A673 (cell line): ENCODE measurements around the gene ORM2. TPM values are rescaled to one million over a fixed set of nuclear protein-coding genes. Genes with fewer than 3 reads are reported as not detected.

Experiments used
- BruUV-seq: library from RNA; stranded (reverse); fragments of 400-500 nt; replicated peaks from 2 replicates; lab custom pipeline; 2021; lab: Mats Ljungman, UMichigan
- CTCF ChIA-PET: fragments of 300-600 bp; sonication (Branson Sonifier 250); formaldehyde crosslinking; loops from one replicate; lab custom pipeline; 2022; ENCODE audit warnings: antibody characterized with exemption; lab: Charles Lee
- POLR2A ChIA-PET: fragments of 300-600 bp; sonication (Branson Sonifier 250); formaldehyde crosslinking; loops from one replicate; lab custom pipeline; 2022; ENCODE audit warnings: antibody characterized with exemption; ENCODE audit not compliant: low non-redundant PET; lab: Charles Lee
- DNase-seq: peaks from one replicate; pipeline ENCODE4 v3.0.0-alpha.2; 2015; ENCODE audit warnings: low spot score
- H3K27ac ChIP-seq: fragments of 200-600 bp; sonication (generic); 2 replicates; pipeline ENCODE4 v1.5.1; 2016; ENCODE audit warnings: mixed run types, low read depth, mild to moderate bottlenecking, mixed read lengths, antibody characterized with exemption, low read length; ENCODE audit not compliant: poor library complexity, severe bottlenecking
- H3K27me3 ChIP-seq: fragments of 200-600 bp; sonication (generic); replicated peaks from 2 replicates; pipeline ENCODE4 v1.6.1; 2017; ENCODE audit warnings: mixed run types, low read depth, mild to moderate bottlenecking, mixed read lengths, antibody characterized with exemption, low read length; ENCODE audit not compliant: insufficient read depth, poor library complexity
- H3K36me3 ChIP-seq: fragments of 200-600 bp; sonication (generic); 2 replicates; pipeline ENCODE4 v1.6.1; 2016; ENCODE audit warnings: mixed run types, mild to moderate bottlenecking, mixed read lengths, antibody characterized with exemption, low read length; ENCODE audit not compliant: insufficient read depth, poor library complexity, severe bottlenecking
- H3K4me1 ChIP-seq: fragments of 200-600 bp; sonication (generic); 2 replicates; pipeline ENCODE4 v1.6.1; 2017; ENCODE audit warnings: mixed run types, mild to moderate bottlenecking, mixed read lengths, antibody characterized with exemption, low read length; ENCODE audit not compliant: insufficient read depth, poor library complexity, severe bottlenecking
- H3K4me3 ChIP-seq: fragments of 200-600 bp; sonication (generic); 2 replicates; pipeline ENCODE4 v1.5.1; 2016; ENCODE audit warnings: low read depth, mixed run types, mild to moderate bottlenecking, mixed read lengths, low read length; ENCODE audit not compliant: poor library complexity, severe bottlenecking
- H3K9me3 ChIP-seq: fragments of 200-600 bp; sonication (generic); 2 replicates; pipeline ENCODE4 v1.6.1; 2016; ENCODE audit warnings: mixed run types, low read depth, mild to moderate bottlenecking, mixed read lengths, antibody characterized with exemption, low read length; ENCODE audit not compliant: poor library complexity, severe bottlenecking
- CTCF ChIP-seq: fragments of 300-800, 200-600 bp; sonication (generic); conservative IDR thresholded peaks from 2 replicates; pipeline ENCODE4 v1.5.1; 2017; ENCODE audit warnings: low read depth, mild to moderate bottlenecking, antibody characterized with exemption, low read length, moderate library complexity, mixed read lengths
- EZH2 ChIP-seq: fragments of 200-600 bp; sonication (generic); IDR thresholded peaks from 2 replicates; pipeline ENCODE4 v1.6.1; 2017; ENCODE audit warnings: borderline replicate concordance, low read depth, mild to moderate bottlenecking, mixed read lengths, antibody characterized with exemption, low read length; ENCODE audit not compliant: poor library complexity, severe bottlenecking
- intact Hi-C: fragments of 100-400 bp; cut with micrococcal nuclease; formaldehyde crosslinking; loops from one replicate; pipeline ENCODE4 v1.10.0; 2022; ENCODE audit not compliant: unreplicated experiment
- total RNA-seq: library from RNA; stranded (reverse); gene quantifications from 2 replicates; pipeline ENCODE4 v1.2.3, GENCODE V29; 2021

Gene ORM2
- total RNA-seq, 1 experiment from 2014 or later, result not detected

- DNase-seq, result no peak
- POLR2A ChIA-PET, result no interaction called here
- Histone ChIP-seq H3K36me3 (peaks cover 77% of the 10 kb centered on the region), H3K27me3 (no peaks in the 10 kb centered on the region), H3K9me3 (no peaks in the 10 kb centered on the region), H3K4me1 (peaks cover 4% of the 10 kb centered on the region), H3K27ac (no peak overlapping the region), H3K4me3 (no peak overlapping the region)
- BruUV-seq, result no TSS peak
- TF ChIP-seq EZH2 (no peak), CTCF (no peak)
- intact Hi-C loops, result no loop called here
- CTCF ChIA-PET, result no interaction called here
These were observed 14.0 kb downstream of the ORM2 start for GRCh38 chr9:114343471-114344187.

GRCh38 chr9:114344188-114344566 lies 14.5 kb downstream of the ORM2 start:
- no TSS peak for BruUV-seq
- TF ChIP-seq EZH2 (no peak), CTCF (no peak)
- no peak overlapping the region for H3K27ac ChIP-seq
- ChIA-PET POLR2A (no interaction called here), CTCF (interaction anchor here (0.6 kb wide), 1 partner anchor 142 kb away, joined by 8 read pairs; no protein-coding TSS in a partner anchor)
- H3K4me3 ChIP-seq, result no peak overlapping the region
- peaks cover 73% of the 10 kb centered on the region for H3K36me3 ChIP-seq
- intact Hi-C loops, result no loop called here
- H3K4me1 ChIP-seq, result peaks cover 9% of the 10 kb centered on the region
- H3K9me3 ChIP-seq, result no peaks in the 10 kb centered on the region
- DNase-seq, result no peak
- H3K27me3 ChIP-seq, result no peaks in the 10 kb centered on the region

DNA sequence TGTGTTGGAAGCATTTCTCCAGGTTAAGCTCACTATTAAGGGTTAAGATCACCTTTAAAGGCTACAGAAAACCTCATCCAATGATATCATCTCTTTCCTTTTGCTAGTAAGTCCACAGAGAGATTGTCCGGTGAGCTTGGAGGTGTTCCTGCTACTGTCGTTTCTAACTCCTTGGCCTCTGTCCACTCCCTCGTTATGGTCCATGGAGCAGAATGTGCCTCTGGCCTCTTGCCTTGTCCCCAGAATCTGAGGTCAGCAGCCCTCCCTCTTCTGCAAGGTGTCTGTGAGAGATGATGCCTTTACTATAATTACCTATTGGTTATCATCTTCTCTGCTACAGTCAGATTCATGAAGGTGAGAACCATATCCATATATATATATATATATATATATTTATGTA lies 15.0 kb downstream of the ORM2 start:
- DNase-seq, result no peak
- BruUV-seq, result no TSS peak
- Histone ChIP-seq H3K36me3 (peaks cover 73% of the 10 kb centered on the region), H3K9me3 (no peaks in the 10 kb centered on the region), H3K27me3 (no peaks in the 10 kb centered on the region), H3K27ac (no peak overlapping the region), H3K4me3 (no peak overlapping the region), H3K4me1 (peaks cover 14% of the 10 kb centered on the region)
- CTCF ChIA-PET, result interaction anchor here (0.6 kb wide), 1 partner anchor 142 kb away, joined by 8 read pairs; no protein-coding TSS in a partner anchor
- intact Hi-C loops, result no loop called here
- POLR2A ChIA-PET, result no interaction called here
- TF ChIP-seq CTCF (no peak), EZH2 (no peak)
